Kidney (tissue), 14 donors: ENCODE results near the gene TBCD. TPM values are rescaled to one million over a fixed set of nuclear protein-coding genes. Genes with fewer than 3 reads are reported as not detected.

Experiments used
- DNase-seq, 5 donors: peaks; one replicate each; pipeline ENCODE4 v3.0.0-alpha.2; 2013 to 2020
- FAIRE-seq: peaks from 2 replicates; lab custom pipeline; 2012; peaks lifted over from hg19 to GRCh38; lab: Jason Lieb, UNC
- H3K27ac ChIP-seq, 2 donors: one replicate each; pipeline ENCODE4 v1.7.0; 2013; ENCODE audit warnings: low read depth in 2 of 2, low read length in 2 of 2, inconsistent platforms in 1 of 2
- H3K27me3 ChIP-seq: one replicate; pipeline ENCODE4 v1.7.1; 2013; ENCODE audit warnings: low read length, inconsistent platforms; ENCODE audit not compliant: control insufficient read depth, insufficient read depth
- H3K36me3 ChIP-seq, 3 donors: one replicate each; pipeline versions ENCODE4 v1.7.0 to v1.7.1; 2013; ENCODE audit warnings: low read length in 3 of 3, control low read depth in 1 of 3, inconsistent platforms in 1 of 3; ENCODE audit not compliant: insufficient read depth in 3 of 3, control insufficient read depth in 2 of 3
- H3K4me1 ChIP-seq, 3 donors: one replicate each; pipeline versions ENCODE4 v1.7.0 to v1.7.1; 2013; ENCODE audit warnings: low read length in 3 of 3, inconsistent platforms in 1 of 3, low read depth in 1 of 3; ENCODE audit not compliant: control insufficient read depth in 2 of 3, insufficient read depth in 2 of 3
- H3K4me3 ChIP-seq, 3 donors: one replicate each; pipeline versions ENCODE4 v1.7.0 to v1.8.1; 2013; ENCODE audit warnings: low read length in 3 of 3, control low read depth in 1 of 3, inconsistent platforms in 1 of 3
- H3K9ac ChIP-seq, 3 donors: one replicate each; pipeline versions ENCODE4 v1.7.0 to v1.7.1; 2013; ENCODE audit warnings: low read length in 3 of 3, control low read depth in 1 of 3, inconsistent platforms in 1 of 3
- H3K9me3 ChIP-seq, 3 donors: one replicate each; pipeline versions ENCODE4 v1.7.0 to v1.7.1; 2013; ENCODE audit warnings: low read length in 3 of 3, control low read depth in 1 of 3, inconsistent platforms in 1 of 3; ENCODE audit not compliant: control insufficient read depth in 2 of 3, insufficient read depth in 1 of 3
- CTCF ChIP-seq: IDR thresholded peaks from 3 replicates; pipeline ENCODE4 v1.5.1; 2012; ENCODE audit warnings: mild to moderate bottlenecking, moderate library complexity, borderline replicate concordance; ENCODE audit not compliant: insufficient read depth; ENCODE audit errors: extremely low read depth
- intact Hi-C: fragments of 100-400 bp; cut with DNase I; formaldehyde crosslinking; loops from one replicate; pipeline ENCODE4 v1.11.1; 2022
- polyA plus RNA-seq: library from polyadenylated mRNA; stranded (reverse); fragments of 350-450 nt; fragmentation: Illumina TruSeq; extraction: RNeasy Lipid Tissue Mini Kit (QIAGEN cat#74804); gene quantifications from one replicate; pipeline ENCODE4 v1.2.3, GENCODE V29; 2014; ENCODE audit warnings: low read depth, low replicate concordance; ENCODE audit not compliant: insufficient read depth
- total RNA-seq: library from RNA; stranded (reverse); fragmentation: NEBNext Ultra II Directional; extraction: Animal tissue kit (Norgen Biotek cat#: 25700); gene quantifications from one replicate; pipeline ENCODE4 v1.2.1, GENCODE V29; 2021
- donor health status: control.
- donor health status: control.
- donor health status: control.
- donor health status: control.
- donor health status: control.
- donor health status: DM: yes; HTN: yes; CAD: no.
- donor health status: Normal renal cell carcinoma (clear cell type).

The TBCD gene
- total and polyA plus RNA-seq, 2 donors from 2014 or later = 72.8 to 78.7 TPM

GRCh38 chr17:82810644-82811430 is 59.0 kb downstream of the TBCD start:
- no peak overlapping the region for H3K27ac ChIP-seq
- H3K4me1 ChIP-seq = no peaks in the 10 kb centered on the region
- H3K4me3 ChIP-seq = no peak overlapping the region
- intact Hi-C loops = no loop called here
- no peak for TF ChIP-seq CTCF
- DNase-seq (peak in 1 of 5 donors; percentile 16), FAIRE-seq (no peak)
- H3K36me3 ChIP-seq = peaks cover 0 to 12% (median 2%) of the 10 kb centered on the region in 3 donors
- H3K9me3 ChIP-seq = no peaks in the 10 kb centered on the region
- no peaks in the 10 kb centered on the region for H3K27me3 ChIP-seq
- no peak overlapping the region for H3K9ac ChIP-seq

GRCh38 chr17:82812058-82812457 is 60.2 kb downstream of the TBCD start:
- intact Hi-C loops = no loop called here
- Histone ChIP-seq H3K4me3 (no peak overlapping the region), H3K27ac (no peak overlapping the region), H3K36me3 (peaks cover 0 to 15% (median 2%) of the 10 kb centered on the region in 3 donors), H3K9ac (no peak overlapping the region), H3K4me1 (no peaks in the 10 kb centered on the region), H3K27me3 (no peaks in the 10 kb centered on the region), H3K9me3 (no peaks in the 10 kb centered on the region)
- FAIRE-seq (no peak), DNase-seq (no peak)
- no peak for TF ChIP-seq CTCF

- H3K9ac ChIP-seq = no peak overlapping the region
- H3K27ac ChIP-seq = no peak overlapping the region
- FAIRE-seq = no peak
- no peaks in the 10 kb centered on the region for H3K9me3 ChIP-seq
- no peak for TF ChIP-seq CTCF
- H3K36me3 ChIP-seq = peaks cover 0 to 15% (median 2%) of the 10 kb centered on the region in 3 donors
- intact Hi-C loops = no loop called here
- H3K4me3 ChIP-seq = no peak overlapping the region
- H3K4me1 ChIP-seq = no peaks in the 10 kb centered on the region
- no peak for DNase-seq
- no peaks in the 10 kb centered on the region for H3K27me3 ChIP-seq
Observed at GRCh38 chr17:82812601-82813000, 60.7 kb downstream of the TBCD start.
